Immature natural killer cell (primary cell): ENCODE data around the gene GRIN3B. TPM values are rescaled to one million over a fixed set of nuclear protein-coding genes. Genes with fewer than 3 reads are reported as not detected.
A peak's percentile ranks its signal among the peaks of the same experiment; 100 is the strongest.

Experiments used
- DNase-seq, 3 donors: peaks; one replicate each; pipeline ENCODE4 v3.0.0; 2022; ENCODE audit warnings: mixed read lengths in 1 of 3
- H3K27ac Mint-ChIP-seq, 6 donors: one replicate each; pipeline ENCODE4 v1.8.0; 2020; ENCODE audit warnings: mixed read lengths in 6 of 6, mild to moderate bottlenecking in 5 of 6, inconsistent platforms in 4 of 6, moderate library complexity in 3 of 6
- H3K27me3 Mint-ChIP-seq, 3 donors: one replicate each; pipeline ENCODE4 v1.8.0; 2020 to 2021; ENCODE audit warnings: low read depth in 3 of 3, mild to moderate bottlenecking in 3 of 3, mixed read lengths in 3 of 3, moderate library complexity in 3 of 3, inconsistent platforms in 1 of 3
- H3K36me3 Mint-ChIP-seq, 3 donors: one replicate each; pipeline ENCODE4 v1.8.0; 2020; ENCODE audit warnings: mixed read lengths in 3 of 3, inconsistent platforms in 2 of 3, mild to moderate bottlenecking in 2 of 3
- H3K4me1 Mint-ChIP-seq, 2 donors: one replicate each; pipeline ENCODE4 v1.8.0; 2020; ENCODE audit warnings: inconsistent platforms in 2 of 2, mild to moderate bottlenecking in 2 of 2, mixed read lengths in 2 of 2, moderate library complexity in 1 of 2
- H3K4me3 Mint-ChIP-seq, 5 donors: one replicate each; pipeline ENCODE4 v1.8.0; 2020; ENCODE audit warnings: mild to moderate bottlenecking in 5 of 5, mixed read lengths in 5 of 5, inconsistent platforms in 3 of 5, moderate library complexity in 3 of 5
- H3K9me3 Mint-ChIP-seq, 6 donors: one replicate each; pipeline ENCODE4 v1.8.0; 2020; ENCODE audit warnings: mild to moderate bottlenecking in 6 of 6, mixed read lengths in 6 of 6, inconsistent platforms in 4 of 6, moderate library complexity in 3 of 6
- polyA plus RNA-seq, 3 donors: library from polyadenylated mRNA; unstranded; fragments of 300-500 nt; fragmentation: Illumina TruSeq; gene quantifications; one replicate each; pipeline ENCODE4 v1.2.3, GENCODE V29; 2021

GRIN3B gene
- polyA plus RNA-seq, 3 donors from 2014 or later = not detected

- Mint-ChIP-seq H3K27ac (no peak overlapping the region), H3K4me1 (peaks cover under 1 to 10% of the 10 kb centered on the region in 2 donors), H3K36me3 (no peaks in the 10 kb centered on the region), H3K27me3 (peaks cover 16 to 22% (median 17%) of the 10 kb centered on the region in 3 donors), H3K9me3 (no peaks in the 10 kb centered on the region), H3K4me3 (no peak overlapping the region)
- peak; percentile 56 to 65 (median 63) for DNase-seq
Measured at GRCh38 chr19:1001538-1002166, 1.4 kb downstream of the GRIN3B start.

GRCh38 chr19:1002600-1002999 is 2.4 kb downstream of the GRIN3B start:
- no peak overlapping the region for H3K4me3 Mint-ChIP-seq
- DNase-seq = no peak
- H3K27ac Mint-ChIP-seq = no peak overlapping the region
- H3K36me3 Mint-ChIP-seq = no peaks in the 10 kb centered on the region
- H3K9me3 Mint-ChIP-seq = no peaks in the 10 kb centered on the region
- H3K4me1 Mint-ChIP-seq = peaks cover 0 to 8% of the 10 kb centered on the region in 2 donors
- H3K27me3 Mint-ChIP-seq = peaks cover 13 to 19% (median 14%) of the 10 kb centered on the region in 3 donors

- H3K27me3 Mint-ChIP-seq = peaks cover 6 to 12% (median 7%) of the 10 kb centered on the region in 3 donors
- H3K4me1 Mint-ChIP-seq = peaks cover 0 to 6% of the 10 kb centered on the region in 2 donors
- no peaks in the 10 kb centered on the region for H3K36me3 Mint-ChIP-seq
- no peak overlapping the region for H3K27ac Mint-ChIP-seq
- DNase-seq = no peak
- no peak overlapping the region for H3K4me3 Mint-ChIP-seq
- H3K9me3 Mint-ChIP-seq = no peaks in the 10 kb centered on the region
Measured at GRCh38 chr19:1003283-1003682, 3.1 kb downstream of the GRIN3B start.

GRCh38 chr19:1004204-1004802 is 4.1 kb downstream of the GRIN3B start:
- Mint-ChIP-seq H3K9me3 (no peaks in the 10 kb centered on the region), H3K27ac (no peak overlapping the region), H3K4me1 (peaks cover 0 to 1% of the 10 kb centered on the region in 2 donors), H3K27me3 (peaks cover 1 to 6% (median 2%) of the 10 kb centered on the region in 3 donors), H3K4me3 (no peak overlapping the region), H3K36me3 (no peaks in the 10 kb centered on the region)
- DNase-seq = no peak

- no peak for DNase-seq
- peaks cover 0 to 1% of the 10 kb centered on the region in 2 donors for H3K4me1 Mint-ChIP-seq
- peaks cover 0 to 1% (median under 1%) of the 10 kb centered on the region in 3 donors for H3K27me3 Mint-ChIP-seq
- H3K4me3 Mint-ChIP-seq = no peak overlapping the region
- no peaks in the 10 kb centered on the region for H3K36me3 Mint-ChIP-seq
- no peak overlapping the region for H3K27ac Mint-ChIP-seq
- no peaks in the 10 kb centered on the region for H3K9me3 Mint-ChIP-seq
Measured at GRCh38 chr19:1004803-1005664, 4.8 kb downstream of the GRIN3B start.

- no peak for DNase-seq
- no peaks in the 10 kb centered on the region for H3K4me1 Mint-ChIP-seq
- H3K4me3 Mint-ChIP-seq = no peak overlapping the region
- H3K27ac Mint-ChIP-seq = no peak overlapping the region
- H3K36me3 Mint-ChIP-seq = no peaks in the 10 kb centered on the region
- no peaks in the 10 kb centered on the region for H3K9me3 Mint-ChIP-seq
- peaks cover 0 to 1% (median 0%) of the 10 kb centered on the region in 3 donors for H3K27me3 Mint-ChIP-seq
Measured at GRCh38 chr19:1006711-1007398, 6.6 kb downstream of the GRIN3B start.

GRCh38 chr19:1007399-1008251 is 7.4 kb downstream of the GRIN3B start:
- Mint-ChIP-seq H3K36me3 (no peaks in the 10 kb centered on the region), H3K9me3 (no peaks in the 10 kb centered on the region), H3K27me3 (peaks cover 0 to 1% (median 0%) of the 10 kb centered on the region in 3 donors), H3K27ac (no peak overlapping the region), H3K4me3 (no peak overlapping the region), H3K4me1 (no peaks in the 10 kb centered on the region)
- DNase-seq = no peak

GRCh38 chr19:1008268-1009040 is 8.2 kb downstream of the GRIN3B start:
- Mint-ChIP-seq H3K36me3 (no peaks in the 10 kb centered on the region), H3K27me3 (no peaks in the 10 kb centered on the region), H3K4me1 (no peaks in the 10 kb centered on the region), H3K27ac (no peak overlapping the region), H3K9me3 (no peaks in the 10 kb centered on the region), H3K4me3 (no peak overlapping the region)
- DNase-seq = no peak

- Mint-ChIP-seq H3K4me3 (no peak overlapping the region), H3K27me3 (no peaks in the 10 kb centered on the region), H3K27ac (no peak overlapping the region), H3K9me3 (no peaks in the 10 kb centered on the region), H3K4me1 (peaks cover 0 to 3% of the 10 kb centered on the region in 2 donors), H3K36me3 (no peaks in the 10 kb centered on the region)
- no peak for DNase-seq
Measured at GRCh38 chr19:1009041-1009980, 9.1 kb downstream of the GRIN3B start.

- Mint-ChIP-seq H3K9me3 (no peaks in the 10 kb centered on the region), H3K27ac (no peak overlapping the region), H3K4me3 (no peak overlapping the region), H3K27me3 (no peaks in the 10 kb centered on the region), H3K4me1 (peaks cover 0 to 3% of the 10 kb centered on the region in 2 donors), H3K36me3 (no peaks in the 10 kb centered on the region)
- DNase-seq = no peak
Measured at GRCh38 chr19:1009981-1010538, 9.8 kb downstream of the GRIN3B start.

GRCh38 chr19:1010586-1011510 is 10.6 kb downstream of the GRIN3B start:
- DNase-seq = no peak
- Mint-ChIP-seq H3K27me3 (peaks cover 0 to 2% (median 0%) of the 10 kb centered on the region in 3 donors), H3K4me1 (peaks cover 0 to 7% of the 10 kb centered on the region in 2 donors), H3K36me3 (no peaks in the 10 kb centered on the region), H3K4me3 (no peak overlapping the region), H3K9me3 (no peaks in the 10 kb centered on the region), H3K27ac (no peak overlapping the region)
